Measurements from ENCODE around the gene ATP6V1G2. TPM values are rescaled to one million over a fixed set of nuclear protein-coding genes. Genes with fewer than 3 reads are reported as not detected.

The ATP6V1G2 gene
- total RNA-seq, 1 experiment from 2014 or later: 3.1 TPM

GRCh38 chr6:31575335-31575901 is 29.0 kb upstream of the ATP6V1G2 start, which contains the start of gene TNF:
TNF (plus strand) TSS chr6:31575565; CDS start chr6:31575742, 177 bp downstream.
- ChIA-PET POLR2A (ENCODE audit: low non-redundant PET) (no interaction called here), CTCF (no interaction called here)
- Histone ChIP-seq H3K9me3 (ENCODE audit: low read depth, low read length, poor library complexity, severe bottlenecking) (no peaks in the 10 kb centered on the region), H3K36me3 (ENCODE audit: insufficient read depth, low read length, poor library complexity, severe bottlenecking) (no peaks in the 10 kb centered on the region), H3K4me1 (ENCODE audit: insufficient read depth, low read length, poor library complexity, severe bottlenecking) (peaks cover 5% of the 10 kb centered on the region), H3K4me3 (ENCODE audit: low read depth, low read length, poor library complexity, severe bottlenecking) (no peak within 1 kb of the TSS), H3K27me3 (replicated peaks; ENCODE audit: insufficient read depth, low read depth, low read length, poor library complexity) (no peaks in the 10 kb centered on the region), H3K27ac (ENCODE audit: low read depth, low read length, poor library complexity, severe bottlenecking) (no peak within 1 kb of the TSS)
- intact Hi-C loops (cut with micrococcal nuclease; ENCODE audit: unreplicated experiment): no loop called here
- BruUV-seq (replicated peaks): no TSS peak
- TF ChIP-seq EZH2 (IDR thresholded peaks at IDR 0.05; ENCODE audit: borderline replicate concordance, low read depth, low read length, poor library complexity, severe bottlenecking) (no peak), CTCF (conservative IDR thresholded peaks at IDR 0.05; ENCODE audit: low read depth, low read length) (no peak)
- peak; percentile 44 for DNase-seq (ENCODE audit: low spot score)

GRCh38 chr6:31574106-31575061 is 28.0 kb upstream of the ATP6V1G2 start:
- no peaks in the 10 kb centered on the region for H3K27me3 ChIP-seq (replicated peaks; ENCODE audit: insufficient read depth, low read depth, low read length, poor library complexity)
- ChIA-PET CTCF (no interaction called here), POLR2A (ENCODE audit: low non-redundant PET) (no interaction called here)
- no peak overlapping the region for H3K4me3 ChIP-seq (ENCODE audit: low read depth, low read length, poor library complexity, severe bottlenecking)
- H3K9me3 ChIP-seq (ENCODE audit: low read depth, low read length, poor library complexity, severe bottlenecking): no peaks in the 10 kb centered on the region
- no TSS peak for BruUV-seq (replicated peaks)
- DNase-seq (ENCODE audit: low spot score): no peak
- H3K27ac ChIP-seq (ENCODE audit: low read depth, low read length, poor library complexity, severe bottlenecking): no peak overlapping the region
- intact Hi-C loops (cut with micrococcal nuclease; ENCODE audit: unreplicated experiment): no loop called here
- TF ChIP-seq EZH2 (IDR thresholded peaks at IDR 0.05; ENCODE audit: borderline replicate concordance, low read depth, low read length, poor library complexity, severe bottlenecking) (no peak), CTCF (conservative IDR thresholded peaks at IDR 0.05; ENCODE audit: low read depth, low read length) (no peak)
- H3K4me1 ChIP-seq (ENCODE audit: insufficient read depth, low read length, poor library complexity, severe bottlenecking): peaks cover 5% of the 10 kb centered on the region
- H3K36me3 ChIP-seq (ENCODE audit: insufficient read depth, low read length, poor library complexity, severe bottlenecking): no peaks in the 10 kb centered on the region

- no peak for TF ChIP-seq EZH2 (IDR thresholded peaks at IDR 0.05; ENCODE audit: borderline replicate concordance, low read depth, low read length, poor library complexity, severe bottlenecking)
- TF ChIP-seq CTCF (conservative IDR thresholded peaks at IDR 0.05; ENCODE audit: low read depth, low read length): no peak
- ChIA-PET POLR2A (ENCODE audit: low non-redundant PET) (no interaction called here), CTCF (no interaction called here)
- H3K27ac ChIP-seq (ENCODE audit: low read depth, low read length, poor library complexity, severe bottlenecking): no peak overlapping the region
- H3K4me1 ChIP-seq (ENCODE audit: insufficient read depth, low read length, poor library complexity, severe bottlenecking): peaks cover 5% of the 10 kb centered on the region
- H3K36me3 ChIP-seq (ENCODE audit: insufficient read depth, low read length, poor library complexity, severe bottlenecking): no peaks in the 10 kb centered on the region
- H3K9me3 ChIP-seq (ENCODE audit: low read depth, low read length, poor library complexity, severe bottlenecking): no peaks in the 10 kb centered on the region
- DNase-seq (ENCODE audit: low spot score): no peak
- no peak overlapping the region for H3K4me3 ChIP-seq (ENCODE audit: low read depth, low read length, poor library complexity, severe bottlenecking)
- H3K27me3 ChIP-seq (replicated peaks; ENCODE audit: insufficient read depth, low read depth, low read length, poor library complexity): no peaks in the 10 kb centered on the region
- intact Hi-C loops (cut with micrococcal nuclease; ENCODE audit: unreplicated experiment): no loop called here
- no TSS peak for BruUV-seq (replicated peaks)
These were observed 27.1 kb upstream of the ATP6V1G2 start for GRCh38 chr6:31573239-31574105.

Data from A673 (cell line).